Peyer's patch (tissue), 4 donors: ENCODE measurements around the gene GEN1.

Experiments
- CTCF ChIP-seq, 6 experiments: fragments of 450-650 bp in 4 of 6; fragments of 200-600 bp in 2 of 6; sonication (generic) in 1 of 6; IDR thresholded peaks; one replicate each; pipeline ENCODE4 v1.5.1; 2017 to 2019; ENCODE audit warnings: antibody characterized with exemption in 6 of 6, mild to moderate bottlenecking in 3 of 6, moderate library complexity in 1 of 6
- POLR2A ChIP-seq, 2 donors: fragments of 450-650 bp; IDR thresholded peaks; one replicate each; pipeline ENCODE4 v1.5.1; 2017; ENCODE audit warnings: antibody characterized with exemption in 2 of 2, mild to moderate bottlenecking in 2 of 2, moderate library complexity in 2 of 2

- no peak for TF ChIP-seq CTCF (IDR thresholded peaks at IDR 0.05)
- no peak for TF ChIP-seq POLR2A (IDR thresholded peaks at IDR 0.05)
These were observed 1.7 kb upstream of the GEN1 start for GRCh38 chr2:17752246-17752645.
